ENCODE measurements around the gene NFIA.

NFIA gene

DNA sequence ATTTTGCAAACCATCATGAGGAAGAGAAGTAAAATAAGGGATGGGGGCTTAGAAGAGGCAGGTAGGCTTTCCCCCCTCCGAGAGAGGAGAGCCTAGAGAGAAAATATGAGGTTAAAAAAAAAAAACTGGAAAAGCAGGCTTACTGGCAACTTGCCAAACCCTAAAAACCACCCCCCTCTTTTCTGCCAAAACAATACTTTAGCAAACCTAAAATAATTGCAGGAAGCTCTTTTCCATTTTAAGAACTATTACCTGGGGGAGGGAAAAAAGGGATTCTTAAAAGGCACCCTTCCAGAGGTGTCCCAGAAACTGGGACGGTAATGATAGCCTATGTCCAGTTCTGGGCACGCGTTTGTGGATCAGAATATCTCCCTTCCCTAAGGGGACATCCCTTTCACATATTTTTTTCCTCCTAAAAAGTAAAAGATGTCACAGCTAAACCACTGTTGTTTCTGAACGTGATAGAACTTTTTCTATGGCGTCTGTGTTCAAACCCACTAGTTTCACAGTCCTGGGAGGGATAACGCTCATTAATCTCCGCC, 1.1 kb upstream of the NFIA start:
- TF ChIP-seq JUND (IDR thresholded peaks at IDR 0.05; ENCODE audit: low read depth) = no peak
- DNase-seq (ENCODE audit: low read depth in 1 of 2, low spot score in 1 of 2) = peak in 1 of 2 experiments; percentile 52
- in situ Hi-C loops (cut with HindIII; ENCODE audit: low pct_unique_long_range_greater_than_20kb, low sequenced_read_pairs) = no loop called here

- TF ChIP-seq JUND (IDR thresholded peaks at IDR 0.05; ENCODE audit: low read depth) = no peak
- in situ Hi-C loops (cut with HindIII; ENCODE audit: low pct_unique_long_range_greater_than_20kb, low sequenced_read_pairs) = no loop called here
- peak; percentile 62 to 83 for DNase-seq (ENCODE audit: low read depth in 1 of 2, low spot score in 1 of 2)
These were observed 563 bp upstream of the NFIA start for GRCh38 chr1:61081686-61082310.

GRCh38 chr1:61083013-61083806, 849 bp downstream of the NFIA start:
- DNase-seq (ENCODE audit: low read depth in 1 of 2, low spot score in 1 of 2) = no peak
- TF ChIP-seq JUND (IDR thresholded peaks at IDR 0.05; ENCODE audit: low read depth) = no peak
- in situ Hi-C loops (cut with HindIII; ENCODE audit: low pct_unique_long_range_greater_than_20kb, low sequenced_read_pairs) = no loop called here

DNA sequence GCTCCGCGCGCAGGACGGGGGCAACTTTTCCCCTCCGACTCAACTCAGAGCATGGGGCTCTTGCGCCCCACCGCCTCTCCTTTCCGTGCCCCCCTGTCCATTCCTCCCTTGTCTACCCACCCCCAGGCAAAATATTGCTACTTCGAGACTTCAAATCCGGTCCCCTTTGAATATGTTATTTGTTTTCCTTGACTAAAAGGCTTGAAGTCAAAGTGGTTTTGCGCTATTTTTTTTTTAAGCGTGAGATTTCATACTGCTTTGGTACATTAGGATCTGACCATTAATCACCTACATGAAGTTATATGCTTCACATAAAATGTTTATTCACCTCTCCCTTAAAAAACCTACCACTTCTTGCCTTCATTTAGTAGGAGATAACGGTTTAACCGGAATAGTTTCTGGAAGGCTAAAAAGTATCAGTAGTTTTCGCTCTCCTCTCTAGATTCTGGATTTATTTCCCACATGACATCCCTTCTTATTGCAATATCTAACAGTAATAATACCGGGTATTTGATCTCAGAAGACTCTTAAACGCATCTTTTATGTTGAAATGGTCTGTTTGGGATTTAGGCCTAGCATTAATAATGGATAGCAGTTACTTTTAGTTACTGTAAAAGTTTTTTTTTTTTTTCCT, 1.6 kb downstream of the NFIA start:
- no peak for DNase-seq (ENCODE audit: low read depth in 1 of 2, low spot score in 1 of 2)
- in situ Hi-C loops (cut with HindIII; ENCODE audit: low pct_unique_long_range_greater_than_20kb, low sequenced_read_pairs) = no loop called here
- TF ChIP-seq JUND (IDR thresholded peaks at IDR 0.05; ENCODE audit: low read depth) = no peak

DNA sequence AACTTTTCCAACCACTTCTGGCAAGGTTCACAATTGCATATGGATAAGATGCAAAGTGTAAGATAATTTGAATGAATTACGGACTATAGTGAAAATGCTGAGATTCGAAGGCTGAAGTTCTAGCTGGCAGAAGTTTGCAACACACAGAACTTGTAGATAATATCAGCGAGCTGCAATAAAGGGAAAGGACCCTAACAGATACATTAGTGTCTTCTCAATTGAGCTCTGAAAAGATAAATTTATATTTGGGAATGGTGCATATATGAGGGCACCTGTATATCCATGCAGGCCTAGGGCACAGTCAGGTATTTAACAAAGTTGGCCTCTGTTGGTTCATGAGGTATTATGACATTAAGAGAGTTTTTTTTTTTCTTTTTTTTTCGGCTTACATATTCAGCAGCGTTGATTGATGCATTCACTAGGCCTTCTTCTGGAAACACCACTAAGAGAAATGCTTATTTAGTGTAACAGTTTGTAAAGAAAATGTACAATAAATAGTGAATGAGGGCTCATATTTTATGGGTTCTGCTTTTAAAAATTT, 2.2 kb downstream of the NFIA start:
- DNase-seq (ENCODE audit: low read depth in 1 of 2, low spot score in 1 of 2) = no peak
- no peak for TF ChIP-seq JUND (IDR thresholded peaks at IDR 0.05; ENCODE audit: low read depth)
- in situ Hi-C loops (cut with HindIII; ENCODE audit: low pct_unique_long_range_greater_than_20kb, low sequenced_read_pairs) = no loop called here

GRCh38 chr1:61085206-61085982, 3.0 kb downstream of the NFIA start:
- no peak for DNase-seq (ENCODE audit: low read depth in 1 of 2, low spot score in 1 of 2)
- no peak for TF ChIP-seq JUND (IDR thresholded peaks at IDR 0.05; ENCODE audit: low read depth)
- in situ Hi-C loops (cut with HindIII; ENCODE audit: low pct_unique_long_range_greater_than_20kb, low sequenced_read_pairs) = no loop called here

DNA sequence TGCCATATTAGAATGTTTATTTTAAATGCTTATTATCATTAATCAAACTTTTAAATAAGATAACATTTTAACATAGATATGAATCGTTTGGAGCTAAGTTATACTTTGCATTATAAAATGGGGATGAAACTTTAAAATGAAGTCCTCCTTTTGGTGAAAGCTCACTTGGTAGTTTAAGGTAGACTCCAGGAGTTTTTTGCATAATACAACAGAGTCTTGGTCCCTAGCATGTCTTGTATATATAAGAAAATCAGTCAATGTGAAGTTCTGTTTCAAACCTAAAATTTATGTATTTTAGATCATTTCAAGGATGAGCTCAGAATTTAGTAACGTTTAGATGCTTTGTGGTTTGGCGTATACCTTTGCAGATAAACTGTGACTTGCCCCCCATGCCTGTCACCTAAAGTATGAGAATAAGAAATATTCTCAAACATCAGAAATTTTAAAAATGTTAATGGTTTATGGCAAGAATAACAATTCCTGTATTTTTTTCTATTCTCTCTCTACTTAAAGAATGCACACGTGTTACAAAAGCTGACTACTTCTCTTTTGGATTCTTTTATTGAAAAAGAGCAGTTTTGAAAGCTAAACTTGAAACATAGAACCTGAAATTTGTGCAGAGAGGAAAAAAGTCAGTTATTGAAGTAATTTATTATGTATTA, 3.8 kb downstream of the NFIA start:
- TF ChIP-seq JUND (IDR thresholded peaks at IDR 0.05; ENCODE audit: low read depth) = no peak
- DNase-seq (ENCODE audit: low read depth in 1 of 2, low spot score in 1 of 2) = no peak
- in situ Hi-C loops (cut with HindIII; ENCODE audit: low pct_unique_long_range_greater_than_20kb, low sequenced_read_pairs) = no loop called here

- DNase-seq (ENCODE audit: low read depth in 1 of 2, low spot score in 1 of 2) = no peak
- in situ Hi-C loops (cut with HindIII; ENCODE audit: low pct_unique_long_range_greater_than_20kb, low sequenced_read_pairs) = no loop called here
- TF ChIP-seq JUND (IDR thresholded peaks at IDR 0.05; ENCODE audit: low read depth) = no peak
These were observed 5.2 kb downstream of the NFIA start for GRCh38 chr1:61087571-61087970.

GRCh38 chr1:61088163-61088974, 6.0 kb downstream of the NFIA start:
- TF ChIP-seq JUND (IDR thresholded peaks at IDR 0.05; ENCODE audit: low read depth) = no peak
- in situ Hi-C loops (cut with HindIII; ENCODE audit: low pct_unique_long_range_greater_than_20kb, low sequenced_read_pairs) = no loop called here
- peak in 1 of 2 experiments; percentile 54 for DNase-seq (ENCODE audit: low read depth in 1 of 2, low spot score in 1 of 2)

DNA sequence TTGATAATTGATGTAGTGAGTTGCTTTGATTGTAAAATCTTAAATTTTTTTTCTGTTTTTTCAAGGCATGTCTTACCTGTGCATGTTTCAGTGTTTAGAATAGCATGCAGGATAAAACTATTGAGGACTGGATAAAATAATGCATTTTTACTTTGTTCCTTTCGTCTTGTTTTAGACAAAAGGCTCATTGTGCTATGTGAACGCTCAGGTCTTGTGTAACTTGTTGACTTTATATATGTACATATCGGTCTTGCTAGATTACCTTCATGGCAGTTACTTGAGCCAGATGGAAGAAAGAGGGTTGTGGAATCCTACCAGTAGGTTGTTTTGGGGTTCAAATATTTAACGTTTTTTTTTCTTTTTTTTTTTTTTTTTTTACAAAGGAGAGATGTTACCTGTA, 7.0 kb downstream of the NFIA start:
- no peak for TF ChIP-seq JUND (IDR thresholded peaks at IDR 0.05; ENCODE audit: low read depth)
- in situ Hi-C loops (cut with HindIII; ENCODE audit: low pct_unique_long_range_greater_than_20kb, low sequenced_read_pairs) = no loop called here
- DNase-seq (ENCODE audit: low read depth in 1 of 2, low spot score in 1 of 2) = peak in 1 of 2 experiments; percentile 65

- DNase-seq (ENCODE audit: low read depth in 1 of 2, low spot score in 1 of 2) = no peak
- in situ Hi-C loops (cut with HindIII; ENCODE audit: low pct_unique_long_range_greater_than_20kb, low sequenced_read_pairs) = no loop called here
- TF ChIP-seq JUND (IDR thresholded peaks at IDR 0.05; ENCODE audit: low read depth) = no peak
These were observed 7.4 kb downstream of the NFIA start for GRCh38 chr1:61089741-61090140.

All from T47D (cell line).